HepG2 (cell line): ENCODE measurements around the gene UTP4. TPM values are rescaled to one million over a fixed set of nuclear protein-coding genes. Genes with fewer than 3 reads are reported as not detected.

Experiments
- AFF4 ChIP-seq: sonication (generic); formaldehyde crosslinking; IDR thresholded peaks from 2 replicates; pipeline ENCODE4 v1.4.0; 2020; ENCODE audit warnings: missing genetic modification reagents
- ARNTL ChIP-seq: sonication (generic); formaldehyde crosslinking; IDR thresholded peaks from 2 replicates; pipeline ENCODE4 v1.4.0; 2020; ENCODE audit warnings: mild to moderate bottlenecking, missing genetic modification reagents
- CHCHD3 ChIP-seq: sonication (generic); formaldehyde crosslinking; IDR thresholded peaks from 2 replicates; pipeline ENCODE4 v1.8.0; 2022; ENCODE audit warnings: mild to moderate bottlenecking, missing genetic modification reagents, moderate library complexity
- CREB1 ChIP-seq, 2 experiments: fragments of 450-650 bp in 1 of 2; IDR thresholded peaks; 2 replicates each; pipeline ENCODE4 v1.6.1; 2016 to 2017; ENCODE audit warnings: control low read depth in 1 of 2, mild to moderate bottlenecking in 1 of 2, missing compliant biosample characterization in 1 of 2, missing genetic modification characterization in 1 of 2
- DNMT3B ChIP-seq: conservative IDR thresholded peaks from 2 replicates; pipeline ENCODE4 v1.6.1; 2016; ENCODE audit warnings: missing biosample characterization, control low read depth
- GLI4 ChIP-seq: sonication (generic); formaldehyde crosslinking; IDR thresholded peaks from 2 replicates; pipeline ENCODE4 v1.5.1; 2020; ENCODE audit warnings: missing genetic modification reagents, mild to moderate bottlenecking, moderate library complexity, borderline replicate concordance
- GMEB2 ChIP-seq: IDR thresholded peaks from 2 replicates; pipeline ENCODE4 v1.6.1; 2016; ENCODE audit warnings: missing biosample characterization, missing genetic modification reagents, low read depth
- HIVEP1 ChIP-seq: sonication (generic); formaldehyde crosslinking; IDR thresholded peaks from 2 replicates; pipeline ENCODE4 v1.4.0; 2020; ENCODE audit warnings: mild to moderate bottlenecking, missing genetic modification reagents
- KLF12 ChIP-seq: sonication (generic); formaldehyde crosslinking; IDR thresholded peaks from 2 replicates; pipeline ENCODE4 v1.4.0; 2020; ENCODE audit warnings: missing genetic modification reagents, borderline replicate concordance
- MAFF ChIP-seq: IDR thresholded peaks from 2 replicates; pipeline ENCODE4 v1.6.1; 2011; ENCODE audit warnings: low read depth, low read length, improper control_type of control experiment
- MTA3 ChIP-seq: sonication (generic); formaldehyde crosslinking; IDR thresholded peaks from 2 replicates; pipeline ENCODE4 v1.4.0; 2020; ENCODE audit warnings: missing genetic modification reagents
- PHF21A ChIP-seq: sonication (generic); formaldehyde crosslinking; IDR thresholded peaks from 2 replicates; pipeline ENCODE4 v1.5.0; 2020; ENCODE audit warnings: mild to moderate bottlenecking, missing genetic modification reagents
- SCMH1 ChIP-seq: sonication (generic); formaldehyde crosslinking; IDR thresholded peaks from 2 replicates; pipeline ENCODE4 v1.9.0; 2021; ENCODE audit warnings: missing genetic modification reagents, mild to moderate bottlenecking, borderline replicate concordance
- STAT6 ChIP-seq: sonication (generic); formaldehyde crosslinking; IDR thresholded peaks from 2 replicates; pipeline ENCODE4 v1.4.0; 2020; ENCODE audit warnings: missing genetic modification reagents, mild to moderate bottlenecking, borderline replicate concordance
- ZBTB26 ChIP-seq: IDR thresholded peaks from 2 replicates; pipeline ENCODE4 v1.6.1; 2016; ENCODE audit warnings: missing compliant biosample characterization, missing genetic modification reagents, borderline replicate concordance
- ZFAT ChIP-seq: sonication (generic); formaldehyde crosslinking; conservative IDR thresholded peaks from 2 replicates; pipeline ENCODE4 v1.8.1; 2023; ENCODE audit warnings: missing genetic modification reagents, inconsistent platforms
- ZNF343 ChIP-seq: sonication (generic); formaldehyde crosslinking; IDR thresholded peaks from 2 replicates; pipeline ENCODE4 v1.4.0; 2020; ENCODE audit warnings: mild to moderate bottlenecking, missing genetic modification reagents
- ZNF569 ChIP-seq: sonication (generic); formaldehyde crosslinking; IDR thresholded peaks from 2 replicates; pipeline ENCODE4 v1.5.0; 2020; ENCODE audit warnings: mild to moderate bottlenecking, missing genetic modification reagents, moderate library complexity, borderline replicate concordance
- ZNF720 ChIP-seq: sonication (generic); formaldehyde crosslinking; IDR thresholded peaks from 2 replicates; pipeline ENCODE4 v1.4.0; 2020; ENCODE audit warnings: missing genetic modification reagents
- ZSCAN22 ChIP-seq: sonication (generic); formaldehyde crosslinking; IDR thresholded peaks from 2 replicates; pipeline ENCODE4 v1.4.0; 2020; ENCODE audit warnings: mild to moderate bottlenecking, missing genetic modification reagents
- polyA plus RNA-seq, 8 experiments: library from polyadenylated mRNA; depleted of rRNA in 3 of 8; stranded (reverse) in 7 of 8; unstranded in 1 of 8; fragments of >200 nt; fragmentation: Illumina TruSeq in 4 of 8; extraction: Trizol in 4 of 8; gene quantifications; 2 replicates each; pipeline versions ENCODE4 v1.2.1 to v1.2.3, GENCODE V29; 2011 to 2016; ENCODE audit warnings: low read depth in 4 of 8, missing spikeins in 1 of 8, mixed read lengths in 1 of 8; ENCODE audit not compliant: insufficient read depth in 1 of 8
- total RNA-seq, 5 experiments: library from RNA; depleted of rRNA; stranded (reverse); fragments of >200 nt; fragmentation: Illumina TruSeq; extraction: Trizol; gene quantifications; 2 replicates each; pipeline ENCODE4 v1.2.3, GENCODE V29; 2016; ENCODE audit warnings: low read depth in 1 of 5

Gene UTP4
- total and polyA plus RNA-seq, 2 of the 13 experiments (the other 11 are each of a cell fraction or from before 2014, with no cell fraction given), result 30.0 to 85.8 TPM

- TF ChIP-seq SCMH1 (CRISPR knock-in tag) (no peak), ZNF720 (CRISPR knock-in tag) (0 out of 2 replicates have a peak, but pooled peaks have one; percentile 69), ZSCAN22 (CRISPR knock-in tag) (no peak), ZNF569 (CRISPR knock-in tag) (no peak), ZFAT (CRISPR knock-in tag) (0 out of 2 replicates have a peak, but pooled peaks have one; percentile 33), HIVEP1 (CRISPR knock-in tag) (peak; percentile 54), AFF4 (no peak), GLI4 (no peak; the same call in none of the 2 replicates), DNMT3B (no peak), ZNF343 (CRISPR knock-in tag) (peak; percentile 90), GMEB2 (CRISPR knock-in tag) (no peak; the same call in 1 of the 2 replicates), CREB1 (IDR thresholded peaks at IDR 0.05) (no peak), CREB1 (CRISPR knock-in tag; IDR thresholded peaks at IDR 0.05) (no peak), STAT6 (peak; percentile 98), PHF21A (peak; percentile 71; the same call in 1 of the 2 replicates), ZBTB26 (CRISPR knock-in tag) (0 out of 2 replicates have a peak, but pooled peaks have one; percentile 16), MAFF (no peak; the same call in 1 of the 2 replicates), ARNTL (CRISPR knock-in tag) (no peak), CHCHD3 (CRISPR knock-in tag) (no peak), MTA3 (CRISPR knock-in tag) (no peak), KLF12 (CRISPR knock-in tag) (0 out of 2 replicates have a peak, but pooled peaks have one; percentile 52)
Observed at GRCh38 chr16:69186642-69187445, 54.4 kb downstream of the UTP4 start, which contains the start of gene SNTB2 (continued).
